ENCODE measurements around the gene PRDX2.
"Not testable (repeated sequence)": the region's sequence is repeated elsewhere in the genome, so short reads cannot be mapped to it uniquely, and the experiment has no call there.

PRDX2 gene

GRCh38 chr19:12825254-12826131 is 23.9 kb upstream of the PRDX2 start:
- DNase-seq (ENCODE audit: low read depth): no peak

DNA sequence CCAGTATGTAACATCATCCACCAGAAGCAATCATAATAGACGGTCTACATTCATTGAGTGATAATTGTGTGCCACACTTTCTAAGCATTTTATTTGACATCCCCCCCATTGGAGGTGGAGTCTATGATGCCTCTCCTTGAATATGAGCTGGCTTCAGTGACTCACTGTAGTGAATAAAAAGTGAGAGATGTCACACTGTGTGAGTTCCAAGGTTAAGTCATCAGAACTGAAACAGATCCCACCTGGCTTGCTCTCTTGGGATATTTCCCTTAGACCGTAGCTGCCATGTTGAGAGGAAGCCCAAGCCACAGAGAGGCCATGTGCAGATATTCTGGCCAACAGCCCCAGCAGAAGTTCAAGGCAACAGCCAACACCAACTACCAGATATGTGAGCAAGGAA is 20.2 kb upstream of the PRDX2 start:
- DNase-seq (ENCODE audit: low read depth): no peak

DNA sequence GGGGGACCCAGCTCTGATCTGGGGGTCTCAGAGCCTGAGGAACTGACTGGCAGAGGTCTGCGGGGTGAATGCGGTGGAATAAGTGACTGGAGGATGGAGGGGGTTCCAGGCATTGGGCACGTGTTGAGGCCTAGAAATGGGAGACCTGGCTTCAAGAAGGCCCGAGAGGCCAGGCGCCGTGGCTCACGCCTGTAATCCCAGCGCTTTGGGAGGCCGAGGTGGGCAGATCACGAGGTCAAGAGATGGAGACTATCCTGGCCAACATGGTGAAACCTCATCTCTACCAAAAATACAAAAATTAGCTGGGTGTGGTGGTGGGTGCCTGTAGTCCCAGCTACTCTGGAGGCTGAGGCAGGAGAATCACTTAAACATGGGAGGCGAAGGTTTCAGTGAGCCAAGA is 16.2 kb upstream of the PRDX2 start:
- DNase-seq (ENCODE audit: low read depth): not testable (repeated sequence)

- not testable (repeated sequence) for DNase-seq (ENCODE audit: low read depth)
Observed at GRCh38 chr19:12817188-12817587, 15.6 kb upstream of the PRDX2 start.

- no peak for DNase-seq (ENCODE audit: low read depth)
Observed at GRCh38 chr19:12815088-12815487, 13.5 kb upstream of the PRDX2 start.

GRCh38 chr19:12806242-12807081 is 4.9 kb upstream of the PRDX2 start, which contains the start of gene RNASEH2A:
Gene RNASEH2A, plus strand, starts transcription at chr19:12806584. Its CDS starts 90 bp downstream, at chr19:12806674.
- peak; percentile 89 for DNase-seq (ENCODE audit: low read depth)

GRCh38 chr19:12804051-12804450 is 2.5 kb upstream of the PRDX2 start:
- no peak for DNase-seq (ENCODE audit: low read depth)

DNA sequence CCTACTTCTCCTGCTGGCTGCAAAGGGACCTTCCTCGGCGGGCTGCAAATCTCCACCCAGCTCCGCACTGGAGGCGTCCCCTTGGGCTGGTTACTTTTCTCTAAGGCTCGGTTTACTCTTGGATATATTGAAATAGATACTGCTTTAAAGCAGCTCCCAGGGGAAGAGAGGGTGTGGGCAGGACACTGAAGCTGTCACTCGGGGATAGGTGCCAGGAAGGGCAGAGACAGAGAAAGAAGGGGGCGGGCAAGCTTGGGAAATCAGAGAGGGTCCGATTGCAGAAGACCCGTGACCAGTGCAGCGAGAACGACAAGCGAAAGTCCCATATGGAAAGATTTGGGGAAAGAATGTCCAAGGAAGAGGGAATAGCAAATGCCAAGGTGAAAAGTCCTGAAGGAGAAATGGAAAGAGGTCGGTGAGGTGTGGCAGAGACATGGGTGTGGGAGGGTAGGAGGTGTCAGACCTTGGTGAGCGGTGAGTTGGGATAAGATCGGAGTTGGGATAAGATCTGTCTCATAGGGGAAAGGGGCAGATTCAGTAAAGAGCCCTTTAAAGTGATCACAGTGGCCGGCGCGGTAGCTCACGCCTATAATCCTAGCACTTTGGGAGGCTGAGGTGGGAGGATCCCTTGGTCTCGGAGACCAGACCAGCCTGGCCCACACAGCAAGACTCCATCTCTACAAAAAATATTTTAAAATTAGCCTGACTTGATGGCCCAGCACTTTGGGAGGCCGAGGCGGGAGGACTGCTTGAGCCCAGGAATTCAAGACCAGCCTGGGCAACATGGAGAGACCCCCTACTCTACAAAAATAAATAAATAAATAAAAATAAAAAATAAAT is 887 bp upstream of the PRDX2 start:
- DNase-seq (ENCODE audit: low read depth): no peak

DNA sequence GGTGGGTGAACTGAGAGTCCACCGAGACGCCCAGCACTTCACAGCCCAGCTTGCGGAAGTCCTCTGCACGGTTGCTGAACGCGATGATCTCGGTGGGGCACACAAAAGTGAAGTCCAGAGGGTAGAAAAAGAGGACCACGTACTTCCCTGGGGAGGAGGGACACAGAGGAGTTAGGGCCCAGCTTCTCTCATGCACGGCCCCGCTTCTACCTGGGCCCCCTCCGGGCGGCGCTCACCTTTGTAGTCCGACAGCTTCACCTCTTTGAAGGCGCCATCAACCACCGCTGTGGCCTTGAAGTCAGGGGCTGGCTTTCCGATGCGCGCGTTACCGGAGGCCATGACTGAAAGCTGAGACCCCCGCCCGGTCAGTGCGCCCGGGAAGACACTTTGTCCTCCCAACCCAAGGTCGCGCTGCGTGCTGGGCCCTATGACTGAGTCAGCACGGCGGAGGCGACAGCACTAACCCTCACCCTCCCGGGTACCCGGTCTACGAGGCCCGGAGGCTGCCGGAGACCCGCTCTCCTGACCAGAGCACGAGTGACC is 606 bp downstream of the PRDX2 start:
- DNase-seq (ENCODE audit: low read depth): no peak

DNA sequence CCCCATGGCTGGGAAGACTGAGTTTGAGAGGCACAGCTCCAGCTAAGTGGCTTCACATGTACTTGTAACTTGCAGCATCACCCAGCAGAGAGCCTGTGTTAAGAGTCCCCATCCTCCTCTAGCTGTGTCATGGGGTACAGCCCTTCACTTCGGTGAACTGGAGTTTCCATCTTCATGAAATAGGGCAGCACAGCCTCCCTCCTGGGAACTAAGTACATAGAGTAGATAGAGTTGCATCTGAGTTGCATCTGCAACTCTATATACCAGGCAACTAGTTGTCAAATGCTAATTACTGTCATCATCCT is 1.2 kb downstream of the PRDX2 start:
- no peak for DNase-seq (ENCODE audit: low read depth)

GRCh38 chr19:12799742-12800465 is 1.7 kb downstream of the PRDX2 start:
- no peak for DNase-seq (ENCODE audit: low read depth)

DNA sequence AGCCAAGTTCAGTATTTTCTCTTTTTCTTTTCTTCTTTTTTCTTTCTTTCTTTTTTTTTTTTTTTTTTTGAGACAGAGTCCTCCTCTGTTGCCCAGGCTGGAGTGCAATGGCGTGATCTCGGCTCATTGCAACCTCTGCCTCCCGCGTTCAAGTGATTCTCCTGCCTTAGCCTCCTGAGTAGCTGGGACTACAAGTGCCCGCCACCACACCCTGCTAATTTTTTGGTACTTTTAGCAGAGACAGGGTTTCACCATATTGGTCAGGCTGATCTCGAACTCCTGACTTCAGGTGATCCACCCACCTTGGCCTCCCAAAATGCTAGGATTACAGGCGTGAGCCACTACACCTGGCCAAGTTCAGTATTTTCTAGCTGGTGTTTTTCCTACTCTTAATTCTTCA is 4.0 kb downstream of the PRDX2 start:
- not testable (repeated sequence) for DNase-seq (ENCODE audit: low read depth)

- no peak for DNase-seq (ENCODE audit: low read depth)
Observed at GRCh38 chr19:12797141-12797587, 4.4 kb downstream of the PRDX2 start.

GRCh38 chr19:12796146-12797071 is 5.2 kb downstream of the PRDX2 start:
- DNase-seq (ENCODE audit: low read depth): peak; percentile 65

DNA sequence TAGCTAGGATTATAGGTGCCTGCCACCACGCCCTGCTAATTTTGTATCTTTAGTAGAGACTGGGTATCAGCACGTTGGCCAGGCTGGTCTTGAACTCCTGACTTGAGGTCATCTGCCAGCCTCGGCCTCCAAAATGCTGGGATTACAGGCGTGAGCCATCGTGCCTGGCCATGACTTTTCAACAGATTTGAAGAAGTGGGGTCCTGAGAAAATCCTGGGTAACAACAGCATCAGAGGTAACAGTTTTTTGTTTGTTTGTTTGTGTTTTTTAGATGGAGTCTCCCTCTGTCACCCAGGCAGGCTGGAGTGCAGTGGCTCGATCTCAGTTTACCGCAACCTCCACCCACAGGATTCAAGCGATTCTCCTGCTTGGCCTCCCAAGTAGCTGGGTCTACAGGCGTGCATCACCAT is 6.6 kb downstream of the PRDX2 start:
- no peak for DNase-seq (ENCODE audit: low read depth)

DNA sequence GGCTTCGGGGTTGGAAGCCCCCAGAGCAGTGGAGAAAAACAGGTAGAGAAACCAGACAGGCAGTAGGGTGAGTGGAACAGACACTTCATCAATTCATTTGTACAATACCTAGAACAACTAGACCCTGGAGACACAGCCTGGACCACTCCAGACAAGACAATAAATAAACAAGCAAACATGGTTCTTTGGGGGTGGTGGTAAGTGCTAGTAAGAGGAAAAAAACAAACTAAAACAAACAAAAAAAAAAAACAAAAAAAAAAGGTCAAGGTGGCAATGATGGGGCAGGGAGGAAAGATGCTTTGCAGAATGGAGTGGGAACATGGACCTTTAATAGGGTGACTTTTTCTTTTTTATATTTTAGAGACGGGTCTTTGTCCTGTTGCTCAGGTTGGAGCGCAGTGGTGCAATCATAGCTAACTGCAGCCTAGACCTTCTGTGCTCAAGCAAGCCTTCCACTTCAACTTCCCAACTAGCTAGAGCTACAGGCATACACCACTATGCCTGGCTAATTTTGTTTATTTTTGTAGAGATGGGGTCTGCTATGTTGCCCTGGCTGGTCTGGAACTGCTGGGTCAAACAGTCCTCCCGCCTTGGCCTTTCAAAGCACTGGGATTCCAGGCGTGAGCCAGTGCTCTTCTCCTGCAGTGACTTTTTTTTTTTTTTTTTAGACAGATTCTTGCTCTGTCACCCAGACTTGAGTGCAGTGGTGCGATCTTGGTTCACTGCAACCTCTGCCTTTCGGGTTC is 7.2 kb downstream of the PRDX2 start:
- DNase-seq (ENCODE audit: low read depth): no peak

DNA sequence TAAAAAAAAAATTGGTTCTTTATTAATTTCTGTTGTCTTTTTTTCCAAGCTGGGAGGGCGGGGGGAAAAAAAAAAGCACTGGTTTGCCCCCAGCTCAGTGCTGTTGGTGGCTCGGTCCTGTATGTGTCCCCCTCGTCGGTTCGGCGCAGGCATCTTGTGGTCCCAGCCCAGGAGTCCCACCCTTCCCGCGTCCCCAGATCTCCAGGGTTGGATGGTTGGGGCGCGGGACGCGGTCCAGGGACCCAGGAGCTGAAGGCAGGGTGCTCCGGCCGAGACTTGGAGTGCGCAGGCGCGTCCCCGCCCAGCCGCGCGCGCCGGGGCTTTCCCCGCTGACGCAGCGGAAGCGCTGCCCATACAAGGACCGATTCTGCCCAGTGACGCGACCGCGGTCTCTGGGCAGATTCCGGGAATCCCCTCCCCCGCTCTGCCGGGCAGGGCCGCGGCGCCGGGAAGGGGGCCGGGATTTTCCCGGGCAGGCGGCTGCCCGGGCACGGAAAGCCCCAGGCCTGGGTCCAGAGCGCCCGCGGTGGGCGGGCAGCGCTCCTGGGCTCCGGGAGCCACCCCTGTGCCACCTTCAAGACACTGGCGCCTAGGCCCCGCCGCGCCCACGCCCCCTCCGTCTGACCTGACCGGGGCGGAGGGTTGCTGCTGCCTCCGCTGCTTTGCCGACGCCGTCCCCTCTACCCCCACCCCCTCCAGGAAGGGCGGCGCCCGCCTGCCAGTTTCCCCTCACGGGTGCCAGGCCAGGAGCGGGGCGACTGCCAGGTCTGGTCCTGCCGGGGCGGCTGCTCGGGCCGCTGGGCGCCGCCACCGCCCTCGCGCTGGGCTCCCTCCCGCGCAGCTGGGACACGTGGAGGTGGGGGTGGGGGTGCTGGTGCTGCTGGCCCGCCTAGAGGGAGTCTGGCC is 8.1 kb downstream of the PRDX2 start:
- DNase-seq (ENCODE audit: low read depth): peak; percentile 93

GRCh38 chr19:12792853-12793289 is 8.7 kb downstream of the PRDX2 start:
- DNase-seq (ENCODE audit: low read depth): no peak

Data from activated T-cell treated with anti-CD3 and anti-CD28 coated beads for 48 hours (primary cell).